K562 (cell line): ENCODE data around the gene ARMC9. TPM values are rescaled to one million over a fixed set of nuclear protein-coding genes. Genes with fewer than 3 reads are reported as not detected.
"Not testable (repeated sequence)": the region's sequence is repeated elsewhere in the genome, so short reads cannot be mapped to it uniquely, and the experiment has no call there.

Source experiments
- ATAC-seq: fragments of 200-7000 bp; cut with Tn5 transposase; 3 replicates; pipeline ENCODE4 v1.9.1; 2020; ENCODE audit warnings: moderate library complexity
- BruUV-seq: library from RNA; stranded (reverse); fragments of 400-500 nt; replicated peaks from 2 replicates; lab custom pipeline; 2021; lab: Mats Ljungman, UMichigan
- CTCF ChIA-PET: fragments of 300-600 bp; formaldehyde crosslinking; extraction: SDS; loops from one replicate; lab custom pipeline; 2021; ENCODE audit warnings: low intra/inter-chr PET ratio; lab: Yijun Ruan, JAX
- POLR2A ChIA-PET: fragments of 300-600, 350-650 bp; sonication (Branson Sonifier 250); formaldehyde crosslinking; extraction: SDS; loops from one replicate; lab custom pipeline; 2021; ENCODE audit warnings: antibody characterized with exemption, inconsistent platforms; lab: Yijun Ruan, JAX
- DNase-seq, 4 experiments: peaks; one replicate each; pipeline versions ENCODE4 v3.0.0 to v3.0.0-alpha.2; 2011 to 2018; ENCODE audit warnings: low spot score in 3 of 4, mixed read lengths in 3 of 4; ENCODE audit errors: extremely low read depth in 1 of 4
- FAIRE-seq: peaks from 2 replicates; lab custom pipeline; 2011; peaks lifted over from hg19 to GRCh38; lab: Jason Lieb, UNC
- H2AFZ ChIP-seq: 2 replicates; pipeline ENCODE4 v1.6.0; 2011; ENCODE audit warnings: low read depth, low read length, control low read depth, inconsistent platforms
- H3K27ac ChIP-seq: fragments of 200-600 bp; 3 replicates; pipeline ENCODE4 v1.8.0; 2011; ENCODE audit warnings: low read depth, mild to moderate bottlenecking, control low read depth, inconsistent platforms, low read length, moderate library complexity, mixed read lengths; ENCODE audit errors: extremely low read depth
- H3K27me3 ChIP-seq, 2 experiments: fragments of 300-600 bp in 1 of 2; 2 replicates in 1 of 2; 3 replicates in 1 of 2; pipeline versions ENCODE4 v1.6.0 to v1.8.0; 2011; ENCODE audit warnings: inconsistent platforms in 2 of 2, low read length in 2 of 2, mild to moderate bottlenecking in 1 of 2, mixed read lengths in 1 of 2, moderate library complexity in 1 of 2; ENCODE audit not compliant: control insufficient read depth in 2 of 2, insufficient read depth in 2 of 2
- H3K36me3 ChIP-seq: fragments of 300-600 bp; 3 replicates; pipeline ENCODE4 v1.8.0; 2011; ENCODE audit warnings: mild to moderate bottlenecking, low read length, inconsistent platforms; ENCODE audit not compliant: control insufficient read depth, insufficient read depth
- H3K4me1 ChIP-seq, 2 experiments: fragments of 200-600 bp in 1 of 2; replicated peaks in 1 of 2; 2 replicates in 1 of 2; 3 replicates in 1 of 2; pipeline versions ENCODE4 v1.5.1 to v1.8.0; 2011; ENCODE audit warnings: inconsistent platforms in 2 of 2, low read length in 2 of 2, mild to moderate bottlenecking in 1 of 2, mixed read lengths in 1 of 2, moderate library complexity in 1 of 2; ENCODE audit not compliant: control insufficient read depth in 2 of 2, insufficient read depth in 2 of 2
- H3K4me2 ChIP-seq: 2 replicates; pipeline ENCODE4 v1.6.1; 2011; ENCODE audit warnings: low read length, control low read depth, inconsistent platforms, mixed read lengths; ENCODE audit not compliant: insufficient read depth
- H3K4me3 ChIP-seq: fragments of 200-600 bp; sonication (generic), shearing (Covaris generic); 2 replicates; pipeline ENCODE4 v1.5.1; 2016; ENCODE audit warnings: control low read depth, inconsistent platforms
- H3K79me2 ChIP-seq: fragments of 200-600 bp; 3 replicates; pipeline ENCODE4 v1.8.0; 2011; ENCODE audit warnings: low read length, inconsistent platforms; ENCODE audit not compliant: control insufficient read depth, insufficient read depth
- H3K9ac ChIP-seq, 2 experiments: 2 replicates each; pipeline versions ENCODE4 v1.6.0 to v1.6.1; 2011; ENCODE audit warnings: low read depth in 2 of 2, low read length in 2 of 2, control low read depth in 1 of 2, inconsistent platforms in 1 of 2, mild to moderate bottlenecking in 1 of 2, mixed read lengths in 1 of 2; ENCODE audit not compliant: insufficient read depth in 1 of 2
- H3K9me1 ChIP-seq: one replicate; pipeline ENCODE4 v1.6.0; 2011; ENCODE audit warnings: inconsistent platforms, mild to moderate bottlenecking, low read length, moderate library complexity; ENCODE audit not compliant: control insufficient read depth, insufficient read depth
- H3K9me3 ChIP-seq: replicated peaks from 2 replicates; pipeline ENCODE4 v1.5.1; 2011; ENCODE audit warnings: low read depth, low read length, inconsistent platforms; ENCODE audit not compliant: control insufficient read depth, insufficient read depth
- H4K20me1 ChIP-seq: replicated peaks from 2 replicates; pipeline ENCODE4 v1.6.1; 2011; ENCODE audit warnings: low read length, inconsistent platforms, mixed read lengths; ENCODE audit not compliant: control insufficient read depth, insufficient read depth
- ATF1 ChIP-seq, 2 experiments: fragments of 450-650 bp in 1 of 2; IDR thresholded peaks; 2 replicates each; pipeline ENCODE4 v1.6.1; 2016; ENCODE audit warnings: missing compliant biosample characterization in 1 of 2, missing genetic modification characterization in 1 of 2
- CREB3 ChIP-seq: fragments of 450-650 bp; conservative IDR thresholded peaks from 2 replicates; pipeline ENCODE4 v1.6.1; 2016; ENCODE audit warnings: missing genetic modification characterization, low read depth, mild to moderate bottlenecking, missing compliant biosample characterization, moderate library complexity
- GTF2A2 ChIP-seq: IDR thresholded peaks from 2 replicates; pipeline ENCODE4 v1.6.1; 2016; ENCODE audit warnings: mild to moderate bottlenecking, missing genetic modification characterization, missing compliant biosample characterization
- NR2C1 ChIP-seq, 2 experiments: fragments of 450-650 bp; IDR thresholded peaks; 2 replicates each; pipeline ENCODE4 v1.6.1; 2017; ENCODE audit warnings: mild to moderate bottlenecking in 2 of 2, antibody characterized with exemption in 1 of 2, inconsistent platforms in 1 of 2, missing compliant biosample characterization in 1 of 2, missing genetic modification characterization in 1 of 2
- RFX1 ChIP-seq: fragments of 450-650 bp; IDR thresholded peaks from 2 replicates; pipeline ENCODE4 v1.6.1; 2016; ENCODE audit warnings: mild to moderate bottlenecking, moderate library complexity
- SPI1 ChIP-seq: IDR thresholded peaks from 2 replicates; pipeline ENCODE4 v1.6.1; 2011; ENCODE audit warnings: low read depth, low read length, control low read depth, borderline replicate concordance
- ZBTB11 ChIP-seq, 3 experiments: fragments of 200-800 bp in 1 of 3; fragments of 250-450 bp in 1 of 3; fragments of 450-650 bp in 1 of 3; sonication (Bioruptor Pico) in 1 of 3; sonication (Bioruptor generic) in 1 of 3; formaldehyde crosslinking in 1 of 3; IDR thresholded peaks; 2 replicates each; pipeline versions ENCODE4 v1.6.1 to v1.8.0; 2016 to 2022; ENCODE audit warnings: mild to moderate bottlenecking in 2 of 3, missing genetic modification characterization in 2 of 3, missing compliant biosample characterization in 1 of 3, moderate library complexity in 1 of 3
- ZNF589 ChIP-seq: fragments of 200-800 bp; sonication (Bioruptor generic); IDR thresholded peaks from 2 replicates; pipeline ENCODE4 v1.6.1; 2016; ENCODE audit warnings: low read depth, missing genetic modification characterization, missing compliant biosample characterization
- WGBS: fragments of 100-300 bp; shearing (Covaris generic); methylation state at CpG from one replicate; pipeline ENCODE4 v1.1.6; 2016; ENCODE audit warnings: low coverage, mixed read lengths; ENCODE audit not compliant: insufficient coverage; ENCODE audit errors: missing lambda C conversion rate; 5-methylcytosine and 5-hydroxymethylcytosine counted together
- in situ Hi-C: fragments of 300-500 bp; cut with MboI; formaldehyde crosslinking; loops from 4 replicates; pipeline ENCODE4 v1.15.0; 2018; ENCODE audit warnings: inconsistent platforms, mixed read lengths
- intact Hi-C: fragments of 100-400 bp; cut with micrococcal nuclease; formaldehyde crosslinking; loops from 2 replicates; pipeline ENCODE4 v1.14.2; 2022
- polyA plus RNA-seq, 8 experiments: library from polyadenylated mRNA; depleted of rRNA in 4 of 8; stranded (reverse) in 5 of 8; unstranded in 3 of 8; fragments of >200 nt; fragmentation: Nextera tagmentation in 2 of 8; fragmentation: Illumina TruSeq in 1 of 8; extraction: Ambion mirVana in 2 of 8; extraction: Trizol in 1 of 8; gene quantifications; 2 replicates each; pipeline versions ENCODE4 v1.2.1 to v1.2.3, GENCODE V29; 2011 to 2014; ENCODE audit warnings: inconsistent platforms in 1 of 8, missing spikeins in 1 of 8
- total RNA-seq, 7 experiments: library from RNA; depleted of rRNA in 6 of 7; stranded (reverse); fragments of >200 nt in 6 of 7; fragmentation: Illumina TruSeq in 2 of 7; extraction: Trizol in 2 of 7; gene quantifications; 2 replicates each; pipeline versions ENCODE4 v1.2.1 to v1.2.3, GENCODE V29; 2011 to 2021; ENCODE audit warnings: low replicate concordance in 1 of 7

The ARMC9 gene
- total and polyA plus RNA-seq, 9 of the 15 experiments (the other 6 are each of a cell fraction or from before 2014, with no cell fraction given) = 0.36 to 2.3 (median 1.1) TPM

- H3K79me2 ChIP-seq, ATAC-seq, H3K36me3 ChIP-seq, BruUV-seq, CTCF ChIA-PET, H3K4me2 ChIP-seq, H3K9me1 ChIP-seq, in situ Hi-C loops, H4K20me1 ChIP-seq, H3K9me3 ChIP-seq, H2AFZ ChIP-seq, DNase-seq, intact Hi-C loops, POLR2A ChIA-PET, H3K27ac ChIP-seq, H3K9ac ChIP-seq, FAIRE-seq, H3K4me3 ChIP-seq, H3K27me3 ChIP-seq, H3K4me1 ChIP-seq: not testable (repeated sequence)
- WGBS = 35% methylated on average over 2 of the region's 5 CpGs
- TF ChIP-seq SPI1 = 0 out of 2 replicates have a peak, but pooled peaks have one; percentile 7
These were observed 19.6 kb upstream of the ARMC9 start for GRCh38 chr2:231178805-231179204.

GRCh38 chr2:231181860-231182512 lies 16.4 kb upstream of the ARMC9 start:
- Histone ChIP-seq H3K9me1 (no peaks in the 10 kb centered on the region), H3K36me3 (no peaks in the 10 kb centered on the region), H3K27ac (no peak overlapping the region), H4K20me1 (no peaks in the 10 kb centered on the region), H3K9me3 (no peaks in the 10 kb centered on the region), H3K27me3 (no peaks in the 10 kb centered on the region; a peak in 1 of 5 replicates), H3K4me2 (peak overlapping the region; percentile 44; the same call in 1 of the 2 replicates), H3K4me1 (peaks cover 6 to 7% of the 10 kb centered on the region in 2 experiments; a peak in 4 of 5 replicates), H3K79me2 (no peaks in the 10 kb centered on the region), H3K4me3 (no peak overlapping the region), H2AFZ (peak overlapping the region; percentile 78), H3K9ac (peak overlapping the region in 1 of 2 experiments; percentile 19; a peak in 2 of 4 replicates)
- DNase-seq (peak; percentile 23 to 58 (median 39)), ATAC-seq (peak; percentile 92), FAIRE-seq (peak; percentile 62)
- intact Hi-C loops (no loop called here), in situ Hi-C loops (no loop called here)
- POLR2A ChIA-PET = interaction anchor here (1.0 to 1.5 kb wide), 5 partner anchors 8 to 124 kb away, joined by 3 to 6 read pairs (median 3); no protein-coding TSS in a partner anchor
- CTCF ChIA-PET = no interaction called here
- no TSS peak for BruUV-seq
- 10% methylated on average over 12 of the region's 12 CpGs for WGBS
- TF ChIP-seq ZNF589 (CRISPR knock-in tag) (0 out of 2 replicates have a peak, but pooled peaks have one; percentile 33), ZBTB11 (CRISPR knock-in tag; IDR thresholded peaks at IDR 0.05) (peak in 1 of 3 experiments; percentile 29; a peak in 1 of 6 replicates), CREB3 (tag) (peak; percentile 77), GTF2A2 (tag) (no peak), RFX1 (no peak), NR2C1 (IDR thresholded peaks at IDR 0.05) (no peak), NR2C1 (tag; IDR thresholded peaks at IDR 0.05) (0 out of 2 replicates have a peak, but pooled peaks have one; percentile 16), ATF1 (CRISPR knock-in tag; IDR thresholded peaks at IDR 0.05) (no peak), ATF1 (tag; IDR thresholded peaks at IDR 0.05) (0 out of 2 replicates have a peak, but pooled peaks have one; percentile 15)
